ENCODE data around the gene PAWR. TPM values are rescaled to one million over a fixed set of nuclear protein-coding genes. Genes with fewer than 3 reads are reported as not detected.

Gene PAWR
- total RNA-seq, 4 donors from 2014 or later = 28.6 to 48.0 (median 36.4) TPM

- TF ChIP-seq CTCF (IDR thresholded peaks at IDR 0.05) = no peak
These were observed 26.2 kb downstream of the PAWR start for GRCh38 chr12:79664518-79664917.

GRCh38 chr12:79662046-79662811 is 28.5 kb downstream of the PAWR start:
- no peak for TF ChIP-seq CTCF (IDR thresholded peaks at IDR 0.05)
- DNase-seq (ENCODE audit: low spot score) = no peak
- ATAC-seq (ENCODE audit: low FRiP score) = no peak

More at GRCh38 chr12:79664518-79664917, 26.2 kb downstream of the PAWR start:
- ATAC-seq (ENCODE audit: low FRiP score) (no peak), DNase-seq (ENCODE audit: low spot score) (no peak)

GRCh38 chr12:79661629-79662028 is 29.1 kb downstream of the PAWR start:
- TF ChIP-seq CTCF (IDR thresholded peaks at IDR 0.05) = no peak
- ATAC-seq (ENCODE audit: low FRiP score) (no peak), DNase-seq (ENCODE audit: low spot score) (no peak)

GRCh38 chr12:79659961-79660431 is 30.8 kb downstream of the PAWR start:
- no peak for DNase-seq (ENCODE audit: low spot score)
- TF ChIP-seq CTCF (IDR thresholded peaks at IDR 0.05) = no peak

GRCh38 chr12:79658221-79658620 is 32.5 kb downstream of the PAWR start:
- no peak for TF ChIP-seq CTCF (IDR thresholded peaks at IDR 0.05)
- ATAC-seq (ENCODE audit: low FRiP score) = no peak
- no peak for DNase-seq (ENCODE audit: low spot score)

More at GRCh38 chr12:79659961-79660431, 30.8 kb downstream of the PAWR start:
- no peak for ATAC-seq (ENCODE audit: low FRiP score)

GRCh38 chr12:79657136-79657535 is 33.6 kb downstream of the PAWR start:
- TF ChIP-seq CTCF (IDR thresholded peaks at IDR 0.05) = no peak
- DNase-seq (ENCODE audit: low spot score) (no peak), ATAC-seq (ENCODE audit: low FRiP score) (no peak)

GRCh38 chr12:79655036-79655435 is 35.7 kb downstream of the PAWR start:
- no peak for TF ChIP-seq CTCF (IDR thresholded peaks at IDR 0.05)
- ATAC-seq (ENCODE audit: low FRiP score) = no peak
- no peak for DNase-seq (ENCODE audit: low spot score)
